OCI-LY7 (cell line): Measurements from ENCODE around the gene MYMX. TPM values are rescaled to one million over a fixed set of nuclear protein-coding genes. Genes with fewer than 3 reads are reported as not detected.
A peak's percentile ranks its signal among the peaks of the same experiment; 100 is the strongest.

ENCODE experiments used
- BruUV-seq: library from RNA; stranded (reverse); fragments of 400-500 nt; replicated peaks from 2 replicates; lab custom pipeline; 2021; lab: Mats Ljungman, UMichigan
- CTCF ChIA-PET: fragments of 300-600 bp; sonication (Branson Sonifier 250); formaldehyde crosslinking; loops from one replicate; lab custom pipeline; 2022; ENCODE audit warnings: antibody characterized with exemption; ENCODE audit not compliant: unreplicated experiment; lab: Charles Lee
- POLR2A ChIA-PET: fragments of 300-600 bp; sonication (Branson Sonifier 250); formaldehyde crosslinking; loops from one replicate; lab custom pipeline; 2022; ENCODE audit warnings: antibody characterized with exemption; lab: Charles Lee
- DNase-seq: peaks from one replicate; pipeline ENCODE4 v3.0.0-alpha.2; 2015; ENCODE audit warnings: low spot score
- H2AFZ ChIP-seq: fragments of 200-600 bp; sonication (generic), shearing (Covaris generic); 2 replicates; pipeline ENCODE4 v1.6.1; 2014; ENCODE audit warnings: mild to moderate bottlenecking, antibody characterized with exemption, low read length, moderate library complexity
- H3K27ac ChIP-seq: fragments of 200-600 bp; sonication (generic); 2 replicates; pipeline ENCODE4 v1.5.1; 2014; ENCODE audit warnings: mixed run types, low read depth, mild to moderate bottlenecking, moderate library complexity, low read length, inconsistent platforms; ENCODE audit not compliant: poor library complexity, severe bottlenecking
- H3K36me3 ChIP-seq: fragments of 200-600 bp; sonication (generic); 2 replicates; pipeline ENCODE4 v1.6.1; 2014; ENCODE audit warnings: mild to moderate bottlenecking, antibody characterized with exemption, low read length, moderate library complexity, mixed read lengths; ENCODE audit not compliant: insufficient read depth
- H3K4me1 ChIP-seq: fragments of 200-600 bp; sonication (generic); 2 replicates; pipeline ENCODE4 v1.5.1; 2014; ENCODE audit warnings: mild to moderate bottlenecking, low read length; ENCODE audit not compliant: insufficient read depth, poor library complexity, severe bottlenecking
- H3K4me2 ChIP-seq: fragments of 200-600 bp; sonication (generic); 2 replicates; pipeline ENCODE4 v1.6.1; 2014; ENCODE audit warnings: mild to moderate bottlenecking, low read length
- H3K4me3 ChIP-seq: fragments of 200-600 bp; sonication (generic); 2 replicates; pipeline ENCODE4 v1.5.1; 2014; ENCODE audit warnings: mild to moderate bottlenecking, low read depth, low read length; ENCODE audit not compliant: poor library complexity, severe bottlenecking
- H3K79me2 ChIP-seq: fragments of 200-600 bp; sonication (generic); 2 replicates; pipeline ENCODE4 v1.6.1; 2016; ENCODE audit warnings: low read depth, mild to moderate bottlenecking, low read length, moderate library complexity, mixed read lengths; ENCODE audit not compliant: insufficient read depth
- H3K9me2 ChIP-seq: fragments of 200-600 bp; sonication (generic); 2 replicates; pipeline ENCODE4 v1.6.1; 2016; ENCODE audit warnings: mild to moderate bottlenecking, low read length, mixed read lengths; ENCODE audit not compliant: insufficient read depth
- H3K9me3 ChIP-seq: fragments of 200-600 bp; sonication (generic); 2 replicates; pipeline ENCODE4 v1.6.1; 2014; ENCODE audit warnings: mild to moderate bottlenecking, mixed run types, low read length, mixed read lengths
- H4K20me1 ChIP-seq: fragments of 200-600 bp; sonication (generic); 2 replicates; pipeline ENCODE4 v1.6.1; 2014; ENCODE audit warnings: mild to moderate bottlenecking, antibody characterized with exemption, low read length, moderate library complexity, mixed read lengths; ENCODE audit not compliant: insufficient read depth
- EZH2phosphoT487 ChIP-seq: fragments of 200-600 bp; sonication (generic); IDR thresholded peaks from 2 replicates; pipeline ENCODE4 v1.6.1; 2018; ENCODE audit warnings: low read depth, borderline replicate concordance, mild to moderate bottlenecking, mixed run types, antibody characterized with exemption, low read length, moderate library complexity, mixed read lengths
- intact Hi-C: fragments of 100-400 bp; cut with micrococcal nuclease; formaldehyde crosslinking; loops from one replicate; pipeline ENCODE4 v1.10.0; 2022; ENCODE audit not compliant: unreplicated experiment
- total RNA-seq, 2 experiments: library from RNA; depleted of rRNA in 1 of 2; stranded (reverse); fragments of >200 nt in 1 of 2; shearing (Covaris generic) in 1 of 2; gene quantifications; 2 replicates each; pipeline ENCODE4 v1.2.3, GENCODE V29; 2014 to 2022
- TF ChIP-seq, protein P1 (sequence below): fragments of 200-600 bp; sonication (generic); conservative IDR thresholded peaks from 2 replicates; pipeline ENCODE4 v1.5.1; 2014; ENCODE audit warnings: mild to moderate bottlenecking, antibody characterized with exemption, low read length, moderate library complexity, mixed read lengths

The MYMX gene
- total RNA-seq, 2 experiments from 2014 or later, result not detected

DNA sequence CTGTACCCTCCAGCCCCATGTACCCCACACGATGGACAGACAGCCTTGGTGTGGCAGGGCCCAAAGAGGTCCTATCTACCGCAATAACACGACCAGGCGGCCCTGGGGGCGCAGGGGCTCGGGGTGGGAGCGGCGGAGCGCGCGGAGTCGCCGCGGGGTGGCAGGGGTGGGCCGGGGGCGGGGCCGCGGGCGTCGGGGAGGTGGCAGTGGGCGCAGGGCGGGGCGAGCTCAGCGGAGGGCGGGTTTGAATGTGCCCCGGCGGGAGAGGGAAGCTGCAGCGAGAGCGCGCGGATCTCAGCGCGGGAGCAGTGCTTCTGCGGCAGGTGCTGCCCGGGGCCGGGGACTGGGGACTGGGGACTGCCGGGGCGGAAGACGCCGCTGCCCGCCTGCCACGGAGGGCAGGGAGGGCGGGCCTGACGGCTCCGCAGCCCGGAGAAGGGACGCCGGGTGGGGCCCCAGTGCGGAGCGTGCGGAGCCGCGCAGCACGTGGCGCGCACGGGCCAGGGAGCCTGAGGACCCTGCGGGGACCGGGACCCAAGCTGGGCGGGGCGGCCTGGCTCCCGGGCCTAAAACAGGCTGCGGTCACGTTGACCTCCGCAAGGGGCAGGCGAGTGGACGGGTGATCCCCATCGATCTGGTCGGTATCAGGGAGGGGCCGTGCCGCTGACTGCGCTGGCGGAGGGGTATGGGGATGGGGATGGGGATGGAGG, 6.7 kb downstream of the MYMX start, which contains the start of gene SLC29A1:
Gene SLC29A1, plus strand, starts transcription at position 277 of the 710 bp plus-strand sequence. CDS start 3,719 bp downstream, outside the sequence.
- H3K36me3 ChIP-seq, result peaks cover 12% of the 10 kb centered on the region
- intact Hi-C loops, result loop anchor here (1.0 to 10.0 kb wide), 5 partner anchors 14 to 519 kb away; partner anchors contain the start of genes HSP90AB1, NFKBIE and VEGFA
- no peak for TF ChIP-seq EZH2phosphoT487
- TF ChIP-seq, protein P1, sequence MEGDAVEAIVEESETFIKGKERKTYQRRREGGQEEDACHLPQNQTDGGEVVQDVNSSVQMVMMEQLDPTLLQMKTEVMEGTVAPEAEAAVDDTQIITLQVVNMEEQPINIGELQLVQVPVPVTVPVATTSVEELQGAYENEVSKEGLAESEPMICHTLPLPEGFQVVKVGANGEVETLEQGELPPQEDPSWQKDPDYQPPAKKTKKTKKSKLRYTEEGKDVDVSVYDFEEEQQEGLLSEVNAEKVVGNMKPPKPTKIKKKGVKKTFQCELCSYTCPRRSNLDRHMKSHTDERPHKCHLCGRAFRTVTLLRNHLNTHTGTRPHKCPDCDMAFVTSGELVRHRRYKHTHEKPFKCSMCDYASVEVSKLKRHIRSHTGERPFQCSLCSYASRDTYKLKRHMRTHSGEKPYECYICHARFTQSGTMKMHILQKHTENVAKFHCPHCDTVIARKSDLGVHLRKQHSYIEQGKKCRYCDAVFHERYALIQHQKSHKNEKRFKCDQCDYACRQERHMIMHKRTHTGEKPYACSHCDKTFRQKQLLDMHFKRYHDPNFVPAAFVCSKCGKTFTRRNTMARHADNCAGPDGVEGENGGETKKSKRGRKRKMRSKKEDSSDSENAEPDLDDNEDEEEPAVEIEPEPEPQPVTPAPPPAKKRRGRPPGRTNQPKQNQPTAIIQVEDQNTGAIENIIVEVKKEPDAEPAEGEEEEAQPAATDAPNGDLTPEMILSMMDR, result no peak
- peaks cover 10% of the 10 kb centered on the region for H4K20me1 ChIP-seq
- H3K4me2 ChIP-seq, result peak within 1 kb of the TSS; percentile 99
- H3K79me2 ChIP-seq, result peaks cover 27% of the 10 kb centered on the region
- H3K4me1 ChIP-seq, result peaks cover 65% of the 10 kb centered on the region
- H3K27ac ChIP-seq, result peak within 1 kb of the TSS; percentile 71
- peak; percentile 91 for DNase-seq
- POLR2A ChIA-PET, result interaction anchor here (0.6 to 3.9 kb wide), 8 partner anchors 9 to 129 kb away, joined by 3 to 15 read pairs (median 4); no protein-coding TSS in a partner anchor
- H3K9me2 ChIP-seq, result no peaks in the 10 kb centered on the region
- CTCF ChIA-PET, result interaction anchor here (0.9 to 2.5 kb wide), 5 partner anchors 12 to 33 kb away, joined by 3 to 15 read pairs (median 4); no protein-coding TSS in a partner anchor
- peak within 1 kb of the TSS; percentile 83 for H3K4me3 ChIP-seq
- BruUV-seq, result no TSS peak
- H3K9me3 ChIP-seq, result no peaks in the 10 kb centered on the region
- H2AFZ ChIP-seq, result peak within 1 kb of the TSS; percentile 67

DNA sequence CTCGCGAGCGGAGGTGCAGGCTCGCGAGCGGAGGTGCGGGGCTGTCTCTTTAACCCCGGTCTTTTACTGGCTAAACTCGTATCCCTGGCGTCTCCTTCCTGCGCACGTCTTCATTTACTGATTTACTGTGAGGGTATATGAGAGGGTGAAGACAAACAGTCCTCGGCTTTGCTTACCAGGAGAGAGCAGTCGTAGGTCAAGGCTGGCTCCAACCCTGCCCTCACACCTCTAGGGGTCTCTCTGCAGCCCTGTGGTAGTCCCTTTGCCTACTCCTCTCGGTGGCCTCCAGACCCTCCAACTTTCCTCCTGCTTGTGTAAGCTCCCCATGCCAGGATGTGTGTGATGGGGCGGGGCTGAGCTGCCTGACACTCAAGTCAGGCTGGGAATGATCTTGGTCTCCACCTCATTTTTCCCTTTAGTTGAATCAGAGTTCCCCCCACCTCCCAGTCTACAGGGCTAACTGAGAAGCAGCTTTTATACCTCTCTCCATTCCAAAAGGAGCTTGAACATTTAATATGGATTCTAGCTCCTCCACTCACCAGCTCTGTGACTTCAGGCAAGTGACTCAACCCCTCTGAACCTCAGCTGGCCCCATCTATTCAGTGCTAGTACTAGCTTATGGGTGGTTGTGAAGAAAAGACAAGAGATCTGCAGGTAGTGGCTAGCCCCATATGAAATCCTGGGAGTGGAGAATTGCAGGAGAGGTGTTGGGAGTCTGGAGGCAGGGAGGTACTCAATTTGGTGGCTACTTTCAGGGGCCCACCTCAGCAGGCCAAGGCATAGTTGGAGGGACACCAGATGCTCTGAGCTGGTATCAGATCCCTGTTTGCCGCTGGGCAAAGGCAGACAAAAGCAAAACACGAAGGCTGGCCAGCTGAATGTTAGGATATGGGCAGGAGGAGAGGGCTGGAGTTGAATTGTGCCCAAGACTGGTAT, 7.6 kb downstream of the MYMX start:
- TSS peak; percentile 63 for BruUV-seq
- intact Hi-C loops, result loop anchor here (2.0 to 10.0 kb wide), 3 partner anchors 41 to 519 kb away; partner anchors contain the start of genes NFKBIE and VEGFA

More for the DNA sequence above, 7.6 kb downstream of the MYMX start:
- Histone ChIP-seq H3K36me3 (peaks cover 21% of the 10 kb centered on the region), H3K4me3 (peak overlapping the region; percentile 83), H3K79me2 (peaks cover 27% of the 10 kb centered on the region), H3K4me2 (peak overlapping the region; percentile 99), H3K9me2 (no peaks in the 10 kb centered on the region), H3K27ac (peak overlapping the region; percentile 71), H2AFZ (peak overlapping the region; percentile 67; the same call in 1 of the 2 replicates), H3K4me1 (peaks cover 57% of the 10 kb centered on the region), H3K9me3 (no peaks in the 10 kb centered on the region), H4K20me1 (peaks cover 10% of the 10 kb centered on the region)
- TF ChIP-seq, protein P1, result peak; percentile 75
- TF ChIP-seq EZH2phosphoT487, result no peak
- DNase-seq, result peak; percentile 74
- CTCF ChIA-PET, result interaction anchor here (0.9 to 2.5 kb wide), 9 partner anchors 9 to 38 kb away, joined by 3 to 15 read pairs (median 3); no protein-coding TSS in a partner anchor
- POLR2A ChIA-PET, result interaction anchor here (0.6 to 3.9 kb wide), 13 partner anchors 10 to 164 kb away, joined by 3 to 15 read pairs (median 4); partner anchors contain the start of gene CDC5L
